HG03095 (cell line): Measurements from ENCODE around the gene ERMAP.
"Not testable (repeated sequence)": the region's sequence is repeated elsewhere in the genome, so short reads cannot be mapped to it uniquely, and the experiment has no call there.

Experiments
- ATAC-seq: cut with Tn5 transposase; IDR thresholded peaks from one replicate; pipeline ENCODE4 v1.9.1; 2021; ENCODE audit warnings: moderate library complexity; ENCODE audit not compliant: unreplicated experiment

The ERMAP gene

GRCh38 chr1:42869751-42870150 is 52.8 kb downstream of the ERMAP start:
- ATAC-seq, result not testable (repeated sequence)

DNA sequence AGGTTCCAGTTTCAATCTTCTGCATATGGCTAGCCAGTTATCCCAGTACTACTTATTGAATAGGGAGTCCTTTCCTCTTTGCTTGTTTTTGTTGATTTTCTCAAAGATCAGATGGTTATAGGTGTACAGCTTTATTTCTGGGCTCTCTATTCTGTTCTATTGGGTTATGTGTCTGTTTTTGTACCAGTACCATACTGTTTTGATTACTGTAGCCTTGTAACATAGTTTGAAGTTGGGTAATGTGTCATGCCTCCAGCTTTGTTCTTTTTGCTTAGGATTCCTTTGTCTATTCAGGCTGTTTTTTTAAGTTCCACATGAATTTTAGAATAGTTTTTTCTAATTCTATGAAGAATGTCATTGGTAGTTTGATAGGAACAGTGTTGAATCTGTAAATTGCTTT is 56.2 kb downstream of the ERMAP start:
- ATAC-seq, result not testable (repeated sequence)

DNA sequence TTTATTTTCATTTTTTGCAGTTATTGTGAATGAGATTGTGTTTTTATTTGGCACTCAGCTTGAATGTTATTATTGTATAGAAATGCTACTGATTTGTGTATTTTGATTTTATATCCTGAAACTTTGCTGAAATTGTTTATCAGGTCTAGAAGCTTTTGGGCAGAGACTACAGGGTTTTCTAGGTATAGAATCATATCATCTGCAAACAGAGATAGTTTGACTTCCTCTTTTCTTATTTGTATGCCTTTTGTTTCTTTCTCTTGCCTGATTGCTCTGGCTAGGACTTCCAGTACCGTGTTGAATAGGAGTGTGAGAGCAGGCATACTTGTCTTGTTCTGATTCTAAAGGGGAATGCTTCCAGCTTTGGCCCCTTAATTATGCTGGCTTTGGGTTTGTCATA is 56.7 kb downstream of the ERMAP start:
- no peak for ATAC-seq

- ATAC-seq, result no peak
Observed at GRCh38 chr1:42876009-42876408, 59.1 kb downstream of the ERMAP start.

DNA sequence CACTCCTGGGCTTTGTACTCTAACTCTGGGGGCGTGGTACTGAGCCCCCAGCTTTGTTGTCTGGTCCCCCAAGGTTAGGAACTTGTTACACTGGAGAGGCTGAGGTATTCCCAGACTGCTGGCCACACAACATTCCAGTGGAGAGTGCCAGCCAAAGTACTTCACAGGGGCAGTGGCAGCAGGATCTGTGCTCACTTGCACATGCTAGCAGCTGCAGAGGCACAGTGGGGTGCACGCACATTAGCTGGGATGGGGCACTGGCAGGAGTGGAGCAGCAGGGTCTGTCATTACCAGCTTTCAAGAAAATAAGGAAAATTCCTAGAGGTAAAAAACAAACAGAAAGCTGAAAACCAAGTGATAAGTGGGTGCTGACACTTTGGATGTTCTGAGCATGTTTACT is 60.5 kb downstream of the ERMAP start:
- no peak for ATAC-seq

- no peak for ATAC-seq
Observed at GRCh38 chr1:42880384-42880783, 63.5 kb downstream of the ERMAP start.

GRCh38 chr1:42886046-42886739 is 69.3 kb downstream of the ERMAP start:
- ATAC-seq, result no peak

DNA sequence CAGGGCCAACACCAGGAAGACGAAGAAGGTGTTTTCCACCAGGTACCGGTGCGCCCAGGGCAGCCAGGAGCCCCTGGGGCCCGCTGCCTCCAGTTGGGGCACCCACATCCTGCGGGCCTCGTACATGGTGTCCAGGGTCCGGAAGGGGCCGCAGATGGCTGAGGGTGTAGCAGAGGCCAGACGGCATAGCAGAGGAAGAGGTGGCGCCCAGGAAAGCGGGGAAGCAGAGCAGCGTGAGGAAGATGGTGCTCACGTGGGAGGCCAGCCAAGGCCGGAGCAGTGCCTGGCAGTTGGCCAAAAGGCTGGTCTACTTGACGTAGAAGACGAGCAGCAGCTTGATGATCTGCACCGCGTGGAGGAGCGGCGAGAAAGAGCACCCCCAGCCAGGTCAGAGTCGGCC is 69.9 kb downstream of the ERMAP start:
- no peak for ATAC-seq

DNA sequence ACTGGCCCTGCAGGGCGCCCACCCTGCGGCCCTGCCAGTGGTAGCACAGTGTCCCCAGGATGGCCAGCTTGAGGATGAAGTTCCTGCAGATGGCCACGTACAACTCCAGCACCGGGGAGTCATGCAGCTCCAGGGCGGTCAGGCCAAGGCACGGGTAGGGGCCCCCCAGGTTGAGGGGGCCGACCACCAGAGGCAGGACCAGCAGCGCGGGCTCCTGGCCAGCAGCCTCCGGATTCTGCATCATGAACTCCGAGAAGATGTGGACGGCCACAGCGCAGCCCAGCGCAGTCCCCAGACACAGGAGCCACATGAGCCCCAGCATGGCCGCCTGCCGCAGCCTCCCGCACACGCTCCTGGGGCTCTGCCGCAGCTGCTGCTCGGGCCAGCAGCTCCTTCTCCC is 70.4 kb downstream of the ERMAP start:
- ATAC-seq, result no peak

GRCh38 chr1:42888013-42888633 is 71.2 kb downstream of the ERMAP start:
- ATAC-seq, result no peak

DNA sequence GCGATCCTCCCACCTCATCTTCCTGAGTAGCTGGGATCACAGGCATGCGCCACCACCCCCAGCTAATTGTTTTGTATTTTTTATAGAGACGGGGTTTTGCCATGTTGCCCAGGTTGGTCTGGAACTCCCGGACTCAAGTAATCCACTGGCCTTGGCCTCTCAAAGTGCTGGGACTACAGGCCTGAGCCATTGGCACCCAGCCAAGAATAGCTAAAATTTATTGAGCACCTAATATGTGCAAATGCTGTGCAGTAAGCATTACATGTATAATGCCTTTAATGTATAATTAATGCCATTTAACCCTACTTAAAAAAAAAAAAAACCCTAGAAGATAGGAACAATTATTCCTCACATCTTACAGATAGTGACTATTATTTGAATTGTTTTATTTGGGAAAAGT is 72.3 kb downstream of the ERMAP start:
- ATAC-seq, result no peak

- ATAC-seq, result no peak
Observed at GRCh38 chr1:42891465-42892138, 74.7 kb downstream of the ERMAP start.
